Calu3 (cell line): ENCODE measurements around the gene YBX1. TPM values are rescaled to one million over a fixed set of nuclear protein-coding genes. Genes with fewer than 3 reads are reported as not detected.

ENCODE experiments used
- BruUV-seq: library from RNA; stranded (reverse); fragments of 400-500 nt; replicated peaks from 2 replicates; lab custom pipeline; 2021; lab: Mats Ljungman, UMichigan
- CTCF ChIA-PET: fragments of 300-600 bp; sonication (Branson Sonifier 250); formaldehyde crosslinking; loops from one replicate; lab custom pipeline; 2022; ENCODE audit warnings: antibody characterized with exemption; lab: Charles Lee
- DNase-seq: peaks from one replicate; pipeline ENCODE4 v3.0.0; 2022
- H3K27ac Mint-ChIP-seq: one replicate; pipeline ENCODE4 v1.8.0; 2022; ENCODE audit warnings: mixed read lengths; ENCODE audit not compliant: unreplicated experiment
- H3K27me3 Mint-ChIP-seq: one replicate; pipeline ENCODE4 v1.8.0; 2022; ENCODE audit warnings: mixed read lengths; ENCODE audit not compliant: unreplicated experiment
- H3K36me3 Mint-ChIP-seq: one replicate; pipeline ENCODE4 v1.8.0; 2022; ENCODE audit warnings: mild to moderate bottlenecking, moderate library complexity, mixed read lengths; ENCODE audit not compliant: insufficient read depth, unreplicated experiment
- H3K4me1 Mint-ChIP-seq: one replicate; pipeline ENCODE4 v1.8.0; 2022; ENCODE audit warnings: mild to moderate bottlenecking, low read depth, mixed read lengths; ENCODE audit not compliant: unreplicated experiment
- H3K4me3 Mint-ChIP-seq: one replicate; pipeline ENCODE4 v1.8.0; 2022; ENCODE audit warnings: mild to moderate bottlenecking, low read depth, moderate library complexity, mixed read lengths; ENCODE audit not compliant: unreplicated experiment
- H3K9me3 Mint-ChIP-seq: one replicate; pipeline ENCODE4 v1.8.0; 2022; ENCODE audit warnings: low read depth, mixed read lengths; ENCODE audit not compliant: unreplicated experiment
- intact Hi-C: fragments of 100-400 bp; cut with micrococcal nuclease; formaldehyde crosslinking; loops from one replicate; pipeline ENCODE4 v1.10.0; 2022; ENCODE audit not compliant: unreplicated experiment
- total RNA-seq: library from RNA; stranded (reverse); gene quantifications from 2 replicates; pipeline ENCODE4 v1.2.3, GENCODE V29; 2022
- TF ChIP-seq, protein P1 (sequence below): fragments of 200-600 bp; IDR thresholded peaks from one replicate; pipeline ENCODE4 v1.8.0; 2022; ENCODE audit warnings: antibody characterized with exemption; ENCODE audit not compliant: unreplicated experiment

Gene YBX1
- total RNA-seq, 1 experiment from 2014 or later, result 937 TPM

DNA sequence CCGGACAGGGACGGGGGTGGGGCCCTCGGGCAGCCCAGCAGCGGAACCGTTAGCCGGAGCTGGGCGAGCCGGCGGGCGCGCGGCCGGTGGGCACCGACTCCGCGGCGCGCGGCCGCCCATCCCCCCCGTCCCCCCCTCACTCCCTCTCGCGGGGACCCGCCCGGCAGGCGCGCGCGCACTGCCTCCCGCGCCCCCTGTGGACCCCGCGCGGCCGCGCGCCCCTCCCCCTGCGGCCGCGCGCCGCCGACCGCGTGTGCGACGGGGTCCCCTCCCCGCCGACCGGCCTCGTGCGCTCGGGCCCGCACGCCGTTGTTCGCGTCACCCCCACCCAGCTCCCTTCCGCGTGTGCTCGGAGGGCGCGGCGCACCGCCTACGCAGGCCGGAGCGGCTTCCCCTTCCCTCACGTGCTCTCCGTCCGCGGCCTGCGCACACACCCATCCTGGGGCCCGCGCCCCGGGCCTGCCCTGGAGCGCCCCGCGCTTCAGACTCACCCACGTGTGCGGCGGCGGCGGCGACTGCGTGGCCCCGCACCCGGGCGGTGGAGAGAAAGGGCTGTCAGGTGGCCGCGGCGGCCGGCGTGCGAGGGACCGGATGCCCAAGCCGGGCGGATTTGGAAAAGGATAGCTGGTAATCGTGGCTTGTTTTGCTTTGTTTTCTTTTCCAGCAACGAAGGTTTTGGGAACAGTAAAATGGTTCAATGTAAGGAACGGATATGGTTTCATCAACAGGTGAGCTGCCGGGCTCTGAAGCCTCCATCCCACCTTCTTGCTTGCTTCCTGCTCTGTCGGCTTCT is 717 bp downstream of the YBX1 start:
- no peaks in the 10 kb centered on the region for H3K9me3 Mint-ChIP-seq
- no peaks in the 10 kb centered on the region for H3K27me3 Mint-ChIP-seq
- H3K36me3 Mint-ChIP-seq, result peaks cover 67% of the 10 kb centered on the region
- TF ChIP-seq, protein P1, sequence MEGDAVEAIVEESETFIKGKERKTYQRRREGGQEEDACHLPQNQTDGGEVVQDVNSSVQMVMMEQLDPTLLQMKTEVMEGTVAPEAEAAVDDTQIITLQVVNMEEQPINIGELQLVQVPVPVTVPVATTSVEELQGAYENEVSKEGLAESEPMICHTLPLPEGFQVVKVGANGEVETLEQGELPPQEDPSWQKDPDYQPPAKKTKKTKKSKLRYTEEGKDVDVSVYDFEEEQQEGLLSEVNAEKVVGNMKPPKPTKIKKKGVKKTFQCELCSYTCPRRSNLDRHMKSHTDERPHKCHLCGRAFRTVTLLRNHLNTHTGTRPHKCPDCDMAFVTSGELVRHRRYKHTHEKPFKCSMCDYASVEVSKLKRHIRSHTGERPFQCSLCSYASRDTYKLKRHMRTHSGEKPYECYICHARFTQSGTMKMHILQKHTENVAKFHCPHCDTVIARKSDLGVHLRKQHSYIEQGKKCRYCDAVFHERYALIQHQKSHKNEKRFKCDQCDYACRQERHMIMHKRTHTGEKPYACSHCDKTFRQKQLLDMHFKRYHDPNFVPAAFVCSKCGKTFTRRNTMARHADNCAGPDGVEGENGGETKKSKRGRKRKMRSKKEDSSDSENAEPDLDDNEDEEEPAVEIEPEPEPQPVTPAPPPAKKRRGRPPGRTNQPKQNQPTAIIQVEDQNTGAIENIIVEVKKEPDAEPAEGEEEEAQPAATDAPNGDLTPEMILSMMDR, result no peak
- intact Hi-C loops, result no loop called here
- no TSS peak for BruUV-seq
- peaks cover 57% of the 10 kb centered on the region for H3K4me1 Mint-ChIP-seq
- H3K27ac Mint-ChIP-seq, result peak overlapping the region; percentile 96
- H3K4me3 Mint-ChIP-seq, result peak overlapping the region; percentile 80
- CTCF ChIA-PET, result interaction anchor here (0.5 to 1.6 kb wide), 8 partner anchors 9 to 224 kb away, joined by 3 to 16 read pairs (median 3); partner anchors contain the start of genes C1orf50, P3H1, PPIH and ZNF691
- peak; percentile 78 for DNase-seq

- TF ChIP-seq, protein P1, result no peak
- CTCF ChIA-PET, result no interaction called here
- H3K27me3 Mint-ChIP-seq, result no peaks in the 10 kb centered on the region
- peak; percentile 25 for DNase-seq
- H3K36me3 Mint-ChIP-seq, result peaks cover 75% of the 10 kb centered on the region
- no peaks in the 10 kb centered on the region for H3K9me3 Mint-ChIP-seq
- H3K27ac Mint-ChIP-seq, result peak overlapping the region; percentile 96
- BruUV-seq, result no TSS peak
- H3K4me1 Mint-ChIP-seq, result peaks cover 67% of the 10 kb centered on the region
- H3K4me3 Mint-ChIP-seq, result peak overlapping the region; percentile 80
- intact Hi-C loops, result no loop called here
These were observed 1.9 kb downstream of the YBX1 start for GRCh38 chr1:42684139-42684538.

GRCh38 chr1:42686418-42686817 is 4.2 kb downstream of the YBX1 start:
- intact Hi-C loops, result no loop called here
- Mint-ChIP-seq H3K36me3 (peaks cover 69% of the 10 kb centered on the region), H3K27ac (no peak overlapping the region), H3K4me1 (peaks cover 59% of the 10 kb centered on the region), H3K27me3 (no peaks in the 10 kb centered on the region), H3K9me3 (no peaks in the 10 kb centered on the region), H3K4me3 (peak overlapping the region; percentile 80)
- CTCF ChIA-PET, result no interaction called here
- TF ChIP-seq, protein P1, result no peak
- DNase-seq, result no peak
- no TSS peak for BruUV-seq

DNA sequence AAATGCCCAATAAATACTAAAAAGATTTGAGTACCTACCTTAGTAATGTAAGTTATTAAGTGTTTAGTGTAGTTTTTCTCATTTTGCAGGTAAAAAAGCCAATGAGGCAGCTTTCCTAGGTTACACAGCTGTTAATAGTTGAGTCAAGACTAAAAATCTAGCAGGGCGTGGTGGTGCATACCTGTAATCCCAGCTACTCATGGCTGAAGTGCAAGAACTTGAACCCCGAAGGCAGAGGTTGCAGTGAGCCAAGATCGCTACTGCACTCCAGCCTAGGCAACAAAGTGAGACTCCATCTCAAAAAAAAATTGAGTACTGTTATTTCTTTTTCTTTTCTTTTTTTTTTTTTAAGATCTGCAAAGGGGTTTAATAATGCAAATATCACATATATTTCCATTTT is 7.7 kb downstream of the YBX1 start:
- no peaks in the 10 kb centered on the region for H3K9me3 Mint-ChIP-seq
- peaks cover 61% of the 10 kb centered on the region for H3K36me3 Mint-ChIP-seq
- intact Hi-C loops, result loop anchor here (5.0 kb wide), 1 partner anchor 348 kb away; no protein-coding TSS in a partner anchor
- H3K27ac Mint-ChIP-seq, result no peak overlapping the region
- no peak for DNase-seq
- BruUV-seq, result no TSS peak
- CTCF ChIA-PET, result interaction anchor here (0.7 to 1.3 kb wide), 2 partner anchors 32 to 179 kb away, joined by 4 to 5 read pairs; partner anchors contain the start of gene PPIH
- H3K27me3 Mint-ChIP-seq, result no peaks in the 10 kb centered on the region
- peaks cover 69% of the 10 kb centered on the region for H3K4me1 Mint-ChIP-seq
- TF ChIP-seq, protein P1, result no peak
- peak overlapping the region; percentile 80 for H3K4me3 Mint-ChIP-seq
